ENCODE measurements around the gene SLC22A6.

Gene SLC22A6

DNA sequence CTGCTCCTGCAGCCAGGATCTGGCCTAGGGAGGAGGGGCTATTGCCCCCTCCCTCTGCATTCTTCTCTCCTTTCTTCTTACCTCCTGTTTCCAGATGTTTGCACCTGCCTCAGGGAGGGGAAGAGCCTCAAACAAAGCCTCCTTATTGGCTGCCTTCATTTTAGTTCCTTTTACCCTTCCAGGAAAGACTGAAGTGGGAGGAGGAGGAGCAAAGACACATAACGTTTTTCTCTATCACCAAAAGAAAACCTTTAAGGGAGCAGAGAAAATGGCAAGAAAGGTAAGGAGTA is 50.3 kb downstream of the SLC22A6 start:
- FAIRE-seq: no peak
- TF ChIP-seq TAF1 (IDR thresholded peaks at IDR 0.05; ENCODE audit: low read depth, low read length): no peak
- no peak for TF ChIP-seq SPI1 (IDR thresholded peaks at IDR 0.05; ENCODE audit: low read depth, low read length)
- no peak for TF ChIP-seq POU2F2 (IDR thresholded peaks at IDR 0.05; ENCODE audit: low read depth, low read length)
- DNase-seq (ENCODE audit: insufficient read length, low spot score): no peak

DNA sequence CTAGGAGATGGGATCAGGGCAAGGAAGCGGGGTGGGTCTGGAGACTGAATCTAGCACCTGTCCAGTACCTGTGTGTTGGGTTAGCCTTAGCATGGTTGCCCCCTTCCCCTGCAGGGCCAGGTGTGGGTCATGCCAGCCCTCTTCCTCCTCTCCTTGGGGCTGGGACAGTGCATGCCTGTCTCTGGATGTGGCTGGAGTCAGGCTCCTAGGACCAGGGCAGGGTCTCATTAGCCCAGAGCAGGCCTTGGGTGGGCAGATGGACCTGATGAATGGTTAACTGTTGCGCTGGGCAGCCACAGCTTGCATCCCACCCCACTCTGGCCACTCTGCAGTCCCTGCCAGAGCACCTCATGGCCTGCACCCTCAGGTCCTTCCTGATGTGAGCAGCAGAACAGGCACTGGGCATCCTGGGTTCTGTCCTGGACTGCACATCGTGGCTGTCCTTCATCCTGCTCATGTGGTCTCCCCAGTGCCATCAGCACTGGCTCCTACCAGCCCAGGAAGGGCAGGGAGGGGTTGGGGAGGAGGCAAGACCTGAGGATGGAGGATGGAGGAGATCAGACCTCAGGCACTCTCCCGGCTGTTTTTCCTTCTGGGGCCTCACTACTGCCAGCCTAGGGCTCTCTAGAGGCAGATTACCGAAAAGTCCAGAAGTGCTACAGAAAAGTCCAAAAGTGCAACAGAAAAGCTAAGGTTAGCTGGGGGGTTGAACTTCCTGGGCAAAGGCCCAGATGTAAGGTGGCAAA is 50.8 kb downstream of the SLC22A6 start:
- TF ChIP-seq TAF1 (IDR thresholded peaks at IDR 0.05; ENCODE audit: low read depth, low read length) (no peak), PAX5 (IDR thresholded peaks at IDR 0.05; ENCODE audit: insufficient read depth, low read length, severe bottlenecking) (no peak)
- DNase-seq (ENCODE audit: insufficient read length, low spot score): no peak
- FAIRE-seq: no peak

DNA sequence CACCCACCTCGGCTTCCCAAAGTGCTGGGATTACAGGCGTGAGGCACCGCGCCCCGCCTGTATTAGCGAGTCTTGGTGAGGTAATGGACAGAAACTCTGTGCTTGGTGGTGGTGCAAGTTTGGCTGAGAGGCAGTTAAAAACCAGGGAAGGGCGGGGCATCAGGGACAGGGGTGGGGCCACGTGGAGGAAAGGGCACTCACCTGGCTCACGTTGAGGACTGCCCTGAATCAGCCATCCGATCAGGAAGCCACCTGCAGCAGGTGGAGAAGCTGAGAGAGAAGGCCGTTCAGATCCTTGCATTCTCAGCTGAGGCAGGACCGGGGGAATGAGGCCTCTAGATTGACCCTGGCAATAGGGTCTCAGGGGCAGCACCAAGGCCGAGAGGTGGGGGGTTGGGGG is 51.5 kb downstream of the SLC22A6 start:
- FAIRE-seq (no peak), DNase-seq (ENCODE audit: insufficient read length, low spot score) (no peak)
- no peak for TF ChIP-seq TAF1 (IDR thresholded peaks at IDR 0.05; ENCODE audit: low read depth, low read length)
- no peak for TF ChIP-seq SPI1 (IDR thresholded peaks at IDR 0.05; ENCODE audit: low read depth, low read length)
- TF ChIP-seq POLR2AphosphoS5 (IDR thresholded peaks at IDR 0.05; ENCODE audit: low read depth, low read length): no peak
- TF ChIP-seq PAX5 (IDR thresholded peaks at IDR 0.05; ENCODE audit: insufficient read depth, low read length, severe bottlenecking): no peak
- no peak for TF ChIP-seq POLR2A (IDR thresholded peaks at IDR 0.05; ENCODE audit: low read depth, low read length)
- no peak for TF ChIP-seq POU2F2 (IDR thresholded peaks at IDR 0.05; ENCODE audit: low read depth, low read length)

DNA sequence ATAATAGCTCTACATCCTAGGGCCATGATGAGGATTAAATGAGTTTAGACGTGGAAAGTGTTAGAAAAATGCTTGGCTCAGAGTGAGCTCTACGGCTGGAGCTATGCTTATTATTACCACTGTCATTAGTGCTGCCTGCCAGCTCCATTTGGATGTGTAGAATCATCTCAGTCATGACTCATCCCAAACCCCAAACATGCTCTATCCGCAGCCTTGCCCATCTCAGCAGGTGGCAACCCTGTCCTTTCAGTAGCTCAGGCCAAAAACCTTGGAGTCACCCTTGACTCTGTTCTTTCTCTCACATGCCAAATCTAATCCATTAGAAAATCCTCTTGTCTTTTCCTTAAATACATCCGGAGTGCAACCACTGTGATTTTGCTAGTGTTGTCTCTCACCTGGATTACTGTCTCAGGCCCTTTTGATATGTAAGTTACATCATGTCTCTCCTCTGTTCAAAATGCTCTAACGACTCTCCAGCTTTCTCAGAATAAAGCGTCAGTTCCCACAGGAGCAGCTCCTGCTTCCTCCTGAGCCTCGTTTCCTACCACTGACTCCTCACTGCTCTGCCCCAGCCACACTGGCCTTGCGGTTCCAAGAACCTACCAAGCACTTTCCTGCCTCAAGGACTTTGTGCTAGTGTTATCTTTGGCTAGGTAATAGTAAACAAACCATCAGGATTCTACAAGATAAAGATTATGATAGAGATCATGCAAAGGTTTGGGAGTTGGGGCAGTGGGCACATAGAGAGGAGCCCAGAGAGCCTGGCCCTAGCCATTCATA is 53.1 kb downstream of the SLC22A6 start:
- DNase-seq (ENCODE audit: insufficient read length, low spot score): no peak
- FAIRE-seq: no peak
- TF ChIP-seq PAX5 (IDR thresholded peaks at IDR 0.05; ENCODE audit: insufficient read depth, low read length, severe bottlenecking) (no peak), POLR2AphosphoS5 (IDR thresholded peaks at IDR 0.05; ENCODE audit: low read depth, low read length) (no peak), POLR2A (IDR thresholded peaks at IDR 0.05; ENCODE audit: low read depth, low read length) (no peak), TAF1 (IDR thresholded peaks at IDR 0.05; ENCODE audit: low read depth, low read length) (no peak), POU2F2 (IDR thresholded peaks at IDR 0.05; ENCODE audit: low read depth, low read length) (no peak), SPI1 (IDR thresholded peaks at IDR 0.05; ENCODE audit: low read depth, low read length) (no peak)

DNA sequence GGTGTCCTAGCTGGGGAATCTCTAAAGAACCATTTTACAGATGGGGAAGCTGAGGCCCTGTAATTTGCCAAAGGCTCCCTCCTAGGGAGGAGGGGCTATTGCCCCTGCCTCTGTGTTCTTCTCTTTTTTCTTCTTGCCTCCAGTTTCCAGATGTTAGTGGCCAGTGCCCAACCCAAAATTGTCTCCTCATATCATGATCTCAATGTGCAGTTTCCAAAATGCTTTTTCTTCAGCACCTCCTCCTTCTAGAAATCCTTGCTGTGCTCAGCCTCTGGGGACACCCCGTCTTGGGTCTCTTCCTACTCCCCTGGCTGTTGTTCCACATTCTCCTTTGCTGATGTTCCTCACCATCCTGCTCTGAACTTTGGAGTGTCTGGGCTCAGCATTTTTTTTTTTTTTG is 54.1 kb downstream of the SLC22A6 start:
- DNase-seq (ENCODE audit: insufficient read length, low spot score) (no peak), FAIRE-seq (no peak)
- TF ChIP-seq PAX5 (IDR thresholded peaks at IDR 0.05; ENCODE audit: insufficient read depth, low read length, severe bottlenecking): no peak
- TF ChIP-seq POLR2AphosphoS5 (IDR thresholded peaks at IDR 0.05; ENCODE audit: low read depth, low read length): no peak
- TF ChIP-seq TAF1 (IDR thresholded peaks at IDR 0.05; ENCODE audit: low read depth, low read length): no peak
- TF ChIP-seq POU2F2 (IDR thresholded peaks at IDR 0.05; ENCODE audit: low read depth, low read length): no peak
- TF ChIP-seq SPI1 (IDR thresholded peaks at IDR 0.05; ENCODE audit: low read depth, low read length): no peak
- no peak for TF ChIP-seq POLR2A (IDR thresholded peaks at IDR 0.05; ENCODE audit: low read depth, low read length)

DNA sequence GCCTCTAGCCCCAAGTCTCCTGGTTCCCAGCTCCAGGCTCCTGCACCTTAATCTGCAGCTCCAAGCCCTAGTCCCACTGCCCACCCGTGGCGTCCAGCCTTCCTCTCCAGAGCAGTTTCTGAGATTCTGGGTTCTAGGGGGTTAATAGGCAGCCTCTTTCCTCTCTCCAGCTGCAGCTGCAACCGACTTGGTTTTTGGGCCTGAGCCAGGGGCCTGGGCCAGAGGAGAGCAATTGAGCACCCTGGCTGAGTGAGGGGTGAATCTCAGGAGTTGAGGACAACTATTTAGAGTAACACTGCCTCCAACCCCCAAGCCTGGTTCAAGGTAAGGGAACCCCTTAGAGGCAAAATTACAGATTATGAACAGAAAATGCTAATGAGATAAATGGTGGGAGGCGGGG is 54.6 kb downstream of the SLC22A6 start:
- DNase-seq (ENCODE audit: insufficient read length, low spot score) (no peak), FAIRE-seq (no peak)
- no peak for TF ChIP-seq POU2F2 (IDR thresholded peaks at IDR 0.05; ENCODE audit: low read depth, low read length)
- no peak for TF ChIP-seq PAX5 (IDR thresholded peaks at IDR 0.05; ENCODE audit: insufficient read depth, low read length, severe bottlenecking)
- no peak for TF ChIP-seq SPI1 (IDR thresholded peaks at IDR 0.05; ENCODE audit: low read depth, low read length)
- no peak for TF ChIP-seq POLR2AphosphoS5 (IDR thresholded peaks at IDR 0.05; ENCODE audit: low read depth, low read length)
- TF ChIP-seq TAF1 (IDR thresholded peaks at IDR 0.05; ENCODE audit: low read depth, low read length): no peak
- TF ChIP-seq POLR2A (IDR thresholded peaks at IDR 0.05; ENCODE audit: low read depth, low read length): no peak

DNA sequence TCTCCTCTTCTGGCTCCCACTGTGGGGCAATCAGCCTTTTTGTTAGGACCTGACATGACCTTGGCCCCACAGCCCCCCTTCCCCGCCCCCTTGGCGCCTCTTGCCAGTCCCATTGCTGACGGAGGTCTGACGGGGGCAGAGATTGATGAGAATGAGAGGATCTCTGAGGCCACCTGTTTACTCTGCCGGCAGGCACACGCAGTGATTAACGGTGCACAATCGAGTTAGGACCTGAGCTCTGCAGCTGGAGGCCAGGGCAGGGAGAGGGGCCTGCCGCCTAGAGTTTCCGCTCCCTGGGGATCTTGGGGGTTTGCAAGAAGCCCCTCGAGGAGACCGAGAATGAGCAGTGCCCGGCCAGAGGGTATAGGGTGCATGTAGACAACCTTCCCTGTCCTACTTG is 56.8 kb downstream of the SLC22A6 start:
- no peak for FAIRE-seq
- no peak for TF ChIP-seq POLR2AphosphoS5 (IDR thresholded peaks at IDR 0.05; ENCODE audit: low read depth, low read length)
- TF ChIP-seq POLR2A (IDR thresholded peaks at IDR 0.05; ENCODE audit: low read depth, low read length): no peak
- TF ChIP-seq TAF1 (IDR thresholded peaks at IDR 0.05; ENCODE audit: low read depth, low read length): no peak
- TF ChIP-seq PAX5 (IDR thresholded peaks at IDR 0.05; ENCODE audit: insufficient read depth, low read length, severe bottlenecking): no peak
- no peak for TF ChIP-seq POU2F2 (IDR thresholded peaks at IDR 0.05; ENCODE audit: low read depth, low read length)
- TF ChIP-seq SPI1 (IDR thresholded peaks at IDR 0.05; ENCODE audit: low read depth, low read length): no peak
- no peak for DNase-seq (ENCODE audit: insufficient read length, low spot score)

GRCh38 chr11:62926680-62927455 is 57.9 kb downstream of the SLC22A6 start:
- TF ChIP-seq TAF1 (IDR thresholded peaks at IDR 0.05; ENCODE audit: low read depth, low read length) (no peak), POLR2A (IDR thresholded peaks at IDR 0.05; ENCODE audit: low read depth, low read length) (no peak), POLR2AphosphoS5 (IDR thresholded peaks at IDR 0.05; ENCODE audit: low read depth, low read length) (no peak), POU2F2 (IDR thresholded peaks at IDR 0.05; ENCODE audit: low read depth, low read length) (no peak), PAX5 (IDR thresholded peaks at IDR 0.05; ENCODE audit: insufficient read depth, low read length, severe bottlenecking) (no peak), SPI1 (IDR thresholded peaks at IDR 0.05; ENCODE audit: low read depth, low read length) (no peak)
- DNase-seq (ENCODE audit: insufficient read length, low spot score) (no peak), FAIRE-seq (no peak)
